Measurements from ENCODE around the gene TRIO. TPM values are rescaled to one million over a fixed set of nuclear protein-coding genes. Genes with fewer than 3 reads are reported as not detected.

The TRIO gene
- total and polyA plus RNA-seq, 2 of the 8 experiments (the other 6 are each of a cell fraction or from before 2014, with no cell fraction given): 35.1 to 69.1 TPM

DNA sequence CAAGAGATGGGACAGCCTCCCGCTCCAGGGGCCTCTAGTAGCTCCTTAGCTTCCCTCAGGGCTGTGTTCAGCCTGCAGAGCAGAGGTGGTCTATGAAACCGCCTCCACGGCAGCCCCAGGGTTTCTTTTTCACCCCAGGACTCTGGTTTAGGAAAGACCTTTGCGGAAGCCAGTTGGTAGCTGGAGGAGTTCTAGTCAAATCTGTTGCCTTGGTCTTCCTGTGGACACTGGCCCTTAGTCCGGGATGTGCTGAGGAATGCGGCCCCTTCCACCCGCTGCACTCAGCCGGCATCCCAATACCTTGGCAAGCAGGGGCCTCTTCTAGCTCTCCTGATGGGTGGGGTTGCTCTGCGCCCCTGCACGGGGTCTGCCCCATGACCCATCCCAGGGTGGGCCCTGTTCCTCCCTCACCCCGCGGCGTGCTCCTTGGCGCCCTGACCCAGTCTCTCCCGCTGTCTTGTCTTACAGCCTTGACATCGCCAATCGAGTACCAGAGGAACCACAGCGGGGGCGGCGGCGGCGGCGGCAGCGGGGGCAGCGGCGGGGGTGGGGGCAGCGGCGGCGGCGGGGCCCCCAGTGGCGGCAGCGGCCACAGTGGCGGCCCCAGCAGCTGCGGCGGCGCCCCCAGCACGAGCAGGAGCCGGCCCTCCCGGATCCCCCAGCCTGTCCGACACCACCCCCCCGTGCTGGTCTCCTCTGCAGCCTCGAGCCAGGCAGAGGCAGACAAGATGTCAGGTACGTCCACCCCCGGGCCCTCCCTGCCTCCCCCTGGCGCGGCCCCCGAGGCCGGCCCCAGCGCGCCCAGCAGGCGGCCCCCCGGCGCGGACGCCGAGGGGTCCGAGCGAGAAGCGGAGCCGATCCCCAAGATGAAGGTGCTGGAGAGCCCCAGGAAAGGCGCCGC is 344.1 kb downstream of the TRIO start:
- CTCF ChIA-PET (ENCODE audit: partially characterized antibody): interaction anchor here (1.1 to 1.6 kb wide), 6 partner anchors 12 to 161 kb away, joined by 3 to 5 read pairs (median 4); no protein-coding TSS in a partner anchor
- peaks cover 5 to 41% (median 27%) of the 10 kb centered on the region in 4 experiments; a peak in 7 of 8 replicates for H3K36me3 ChIP-seq (ENCODE audit: control insufficient read depth in 2 of 4, insufficient read depth in 4 of 4, low read length in 3 of 4)
- no peak overlapping the region for H3K9ac ChIP-seq (replicated peaks in 1 of 4; ENCODE audit: extremely low read depth in 1 of 4, low read depth in 3 of 4, low read length in 3 of 4)
- FAIRE-seq (no peak), DNase-seq (ENCODE audit: low read depth in 1 of 2, low spot score in 2 of 2) (no peak)
- no peak overlapping the region for H4K8ac ChIP-seq (ENCODE audit: extremely low read depth, insufficient read depth, low read length)
- H3K4me2 ChIP-seq (ENCODE audit: insufficient read depth in 1 of 2, low read depth in 2 of 2, low read length in 2 of 2): peak overlapping the region; percentile 34 to 42; a peak in 2 of 4 replicates
- H3K79me1 ChIP-seq (ENCODE audit: low read depth, low read length): no peaks in the 10 kb centered on the region; the same call in 1 of the 2 replicates
- H2BK20ac ChIP-seq (ENCODE audit: low read length): no peak overlapping the region
- H2BK120ac ChIP-seq (replicated peaks; ENCODE audit: low read depth, low read length): no peak overlapping the region
- no peaks in the 10 kb centered on the region for H3K27me3 ChIP-seq (replicated peaks in 1 of 4; ENCODE audit: control insufficient read depth in 3 of 4, extremely low read depth in 1 of 4, insufficient read depth in 3 of 4, low read length in 3 of 4)
- no peaks in the 10 kb centered on the region for H3K79me2 ChIP-seq (ENCODE audit: control insufficient read depth in 1 of 2, insufficient read depth in 2 of 2, low read length in 2 of 2)
- no peak overlapping the region for H3K18ac ChIP-seq (ENCODE audit: extremely low read depth, low read length)
- no peak overlapping the region for H3K4ac ChIP-seq (replicated peaks; ENCODE audit: insufficient read length, low read depth, low read length)
- no peak overlapping the region for H3K14ac ChIP-seq (ENCODE audit: insufficient read length)
- peaks cover 0 to 4% of the 10 kb centered on the region in 2 experiments for H4K20me1 ChIP-seq (replicated peaks in 1 of 2; ENCODE audit: control insufficient read depth in 1 of 2, insufficient read depth in 2 of 2, low read length in 2 of 2)
- no peak overlapping the region for H2BK12ac ChIP-seq (ENCODE audit: low read depth, low read length)
- H2BK5ac ChIP-seq (ENCODE audit: low read depth, low read length): no peak overlapping the region
- TF ChIP-seq HDAC6 (IDR thresholded peaks at IDR 0.05; ENCODE audit: low read depth, low read length) (no peak), TAF7 (optimal IDR thresholded peaks at IDR 0.05; ENCODE audit: borderline replicate concordance, low read depth, low read length) (no peak), ZNF274 (IDR thresholded peaks at IDR 0.05; ENCODE audit: borderline replicate concordance, extremely low read depth, low read length) (no peak), SIX5 (IDR thresholded peaks at IDR 0.05; ENCODE audit: low read depth, low read length) (no peak), POLR2AphosphoS5 (IDR thresholded peaks at IDR 0.05; ENCODE audit: low read depth, low read length) (no peak), SP4 (IDR thresholded peaks at IDR 0.05; ENCODE audit: low read length) (no peak)
- TF ChIP-seq, protein P1, sequence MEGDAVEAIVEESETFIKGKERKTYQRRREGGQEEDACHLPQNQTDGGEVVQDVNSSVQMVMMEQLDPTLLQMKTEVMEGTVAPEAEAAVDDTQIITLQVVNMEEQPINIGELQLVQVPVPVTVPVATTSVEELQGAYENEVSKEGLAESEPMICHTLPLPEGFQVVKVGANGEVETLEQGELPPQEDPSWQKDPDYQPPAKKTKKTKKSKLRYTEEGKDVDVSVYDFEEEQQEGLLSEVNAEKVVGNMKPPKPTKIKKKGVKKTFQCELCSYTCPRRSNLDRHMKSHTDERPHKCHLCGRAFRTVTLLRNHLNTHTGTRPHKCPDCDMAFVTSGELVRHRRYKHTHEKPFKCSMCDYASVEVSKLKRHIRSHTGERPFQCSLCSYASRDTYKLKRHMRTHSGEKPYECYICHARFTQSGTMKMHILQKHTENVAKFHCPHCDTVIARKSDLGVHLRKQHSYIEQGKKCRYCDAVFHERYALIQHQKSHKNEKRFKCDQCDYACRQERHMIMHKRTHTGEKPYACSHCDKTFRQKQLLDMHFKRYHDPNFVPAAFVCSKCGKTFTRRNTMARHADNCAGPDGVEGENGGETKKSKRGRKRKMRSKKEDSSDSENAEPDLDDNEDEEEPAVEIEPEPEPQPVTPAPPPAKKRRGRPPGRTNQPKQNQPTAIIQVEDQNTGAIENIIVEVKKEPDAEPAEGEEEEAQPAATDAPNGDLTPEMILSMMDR (IDR thresholded peaks at IDR 0.05; ENCODE audit: control extremely low read depth in 1 of 3, insufficient read depth in 1 of 3, low read depth in 1 of 3, low read length in 3 of 3): no peak
- TF ChIP-seq, protein P2, sequence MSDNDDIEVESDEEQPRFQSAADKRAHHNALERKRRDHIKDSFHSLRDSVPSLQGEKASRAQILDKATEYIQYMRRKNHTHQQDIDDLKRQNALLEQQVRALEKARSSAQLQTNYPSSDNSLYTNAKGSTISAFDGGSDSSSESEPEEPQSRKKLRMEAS (IDR thresholded peaks at IDR 0.05): no peak
- H3K4me1 ChIP-seq (replicated peaks in 1 of 4; ENCODE audit: control insufficient read depth in 3 of 4, insufficient read depth in 4 of 4, low read length in 3 of 4): no peaks in the 10 kb centered on the region
- H4K5ac ChIP-seq (ENCODE audit: insufficient read length, low read depth, low read length): no peak overlapping the region
- peak overlapping the region in 2 of 4 experiments; percentile 15 to 42; a peak in 3 of 8 replicates for H3K4me3 ChIP-seq (ENCODE audit: extremely low read depth in 1 of 4, insufficient read depth in 2 of 4, low read depth in 3 of 4, low read length in 4 of 4)
- no peaks in the 10 kb centered on the region for H3K9me3 ChIP-seq (ENCODE audit: insufficient read depth in 2 of 2, low read depth in 1 of 2, low read length in 1 of 2)
- H3K56ac ChIP-seq (replicated peaks; ENCODE audit: insufficient read length, low read depth, low read length): no peak overlapping the region
- no peak overlapping the region for H2AK5ac ChIP-seq (ENCODE audit: low read depth, low read length)
- no peak overlapping the region for H3K27ac ChIP-seq (ENCODE audit: low read depth, low read length)
- H3K23me2 ChIP-seq (ENCODE audit: low read depth, low read length): peaks cover 5% of the 10 kb centered on the region; the same call in 1 of the 2 replicates
- H3K23ac ChIP-seq (ENCODE audit: insufficient read length): no peak overlapping the region
- H2BK15ac ChIP-seq (ENCODE audit: low read length): no peak overlapping the region
- no peak overlapping the region for H2AFZ ChIP-seq (ENCODE audit: low read length)
- WGBS, 2 experiments (ENCODE audit: extremely low coverage in 1 of 2, insufficient coverage in 1 of 2, insufficient read length in 1 of 2, insufficient replicate concordance in 2 of 2, low coverage in 1 of 2, low lambda C conversion rate in 2 of 2, missing lambda C conversion rate in 1 of 2): 83% methylated on average over 13 of the region's 62 CpGs; no CpG with 5 or more reads in 1 of the 2 experiments
- no peak overlapping the region for H4K91ac ChIP-seq (replicated peaks; ENCODE audit: insufficient read length, low read length)
- POLR2A ChIA-PET (ENCODE audit: partially characterized antibody): interaction anchor here (1.3 kb wide), 1 partner anchor 17 kb away, joined by 3 read pairs; no protein-coding TSS in a partner anchor
